GM06990 (cell line): Measurements from ENCODE around the gene FAM228A.

Source experiments
- DNase-seq: peaks from one replicate; pipeline ENCODE4 v3.0.0-alpha.2; 2011; ENCODE audit not compliant: insufficient read length; ENCODE audit errors: extremely low read depth
- H3K27me3 ChIP-seq: replicated peaks from 2 replicates; pipeline ENCODE4 v1.6.0; 2011; ENCODE audit warnings: low read length; ENCODE audit not compliant: control insufficient read depth, insufficient read depth
- H3K36me3 ChIP-seq: 2 replicates; pipeline ENCODE4 v1.5.1; 2011; ENCODE audit warnings: low read length; ENCODE audit not compliant: control insufficient read depth, insufficient read depth
- H3K4me3 ChIP-seq: replicated peaks from 2 replicates; pipeline ENCODE4 v1.5.1; 2011; ENCODE audit warnings: low read depth, mild to moderate bottlenecking, control low read depth, low read length
- TF ChIP-seq, protein P1 (sequence below): IDR thresholded peaks from 2 replicates; pipeline ENCODE4 v1.5.1; 2011; ENCODE audit warnings: low read length, control low read depth, mild to moderate bottlenecking, inconsistent platforms; ENCODE audit not compliant: insufficient read depth, poor library complexity, severe bottlenecking

Gene FAM228A

DNA sequence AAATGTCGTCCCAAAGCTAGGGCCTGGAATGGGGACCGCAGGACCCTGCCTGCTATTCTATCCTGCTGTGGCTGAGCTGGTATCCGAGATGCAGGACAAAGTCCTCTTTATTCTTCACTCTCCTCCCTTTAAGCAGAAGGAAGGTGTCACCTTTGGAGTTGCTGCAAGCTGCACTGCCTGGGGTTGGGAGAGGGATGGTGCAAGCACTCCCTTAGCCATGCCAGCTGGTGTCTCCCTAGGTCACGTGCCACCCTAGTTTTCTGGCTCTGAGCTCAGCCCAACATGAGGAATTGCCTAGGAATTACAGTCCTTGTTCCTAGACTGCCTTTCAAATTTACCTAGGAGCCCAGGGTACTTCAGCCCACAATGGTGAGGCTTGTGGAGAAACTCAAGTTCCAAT is 21.4 kb upstream of the FAM228A start:
- no peaks in the 10 kb centered on the region for H3K36me3 ChIP-seq
- no peak overlapping the region for H3K4me3 ChIP-seq
- TF ChIP-seq, protein P1, sequence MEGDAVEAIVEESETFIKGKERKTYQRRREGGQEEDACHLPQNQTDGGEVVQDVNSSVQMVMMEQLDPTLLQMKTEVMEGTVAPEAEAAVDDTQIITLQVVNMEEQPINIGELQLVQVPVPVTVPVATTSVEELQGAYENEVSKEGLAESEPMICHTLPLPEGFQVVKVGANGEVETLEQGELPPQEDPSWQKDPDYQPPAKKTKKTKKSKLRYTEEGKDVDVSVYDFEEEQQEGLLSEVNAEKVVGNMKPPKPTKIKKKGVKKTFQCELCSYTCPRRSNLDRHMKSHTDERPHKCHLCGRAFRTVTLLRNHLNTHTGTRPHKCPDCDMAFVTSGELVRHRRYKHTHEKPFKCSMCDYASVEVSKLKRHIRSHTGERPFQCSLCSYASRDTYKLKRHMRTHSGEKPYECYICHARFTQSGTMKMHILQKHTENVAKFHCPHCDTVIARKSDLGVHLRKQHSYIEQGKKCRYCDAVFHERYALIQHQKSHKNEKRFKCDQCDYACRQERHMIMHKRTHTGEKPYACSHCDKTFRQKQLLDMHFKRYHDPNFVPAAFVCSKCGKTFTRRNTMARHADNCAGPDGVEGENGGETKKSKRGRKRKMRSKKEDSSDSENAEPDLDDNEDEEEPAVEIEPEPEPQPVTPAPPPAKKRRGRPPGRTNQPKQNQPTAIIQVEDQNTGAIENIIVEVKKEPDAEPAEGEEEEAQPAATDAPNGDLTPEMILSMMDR = no peak
- no peaks in the 10 kb centered on the region for H3K27me3 ChIP-seq
- DNase-seq = no peak

DNA sequence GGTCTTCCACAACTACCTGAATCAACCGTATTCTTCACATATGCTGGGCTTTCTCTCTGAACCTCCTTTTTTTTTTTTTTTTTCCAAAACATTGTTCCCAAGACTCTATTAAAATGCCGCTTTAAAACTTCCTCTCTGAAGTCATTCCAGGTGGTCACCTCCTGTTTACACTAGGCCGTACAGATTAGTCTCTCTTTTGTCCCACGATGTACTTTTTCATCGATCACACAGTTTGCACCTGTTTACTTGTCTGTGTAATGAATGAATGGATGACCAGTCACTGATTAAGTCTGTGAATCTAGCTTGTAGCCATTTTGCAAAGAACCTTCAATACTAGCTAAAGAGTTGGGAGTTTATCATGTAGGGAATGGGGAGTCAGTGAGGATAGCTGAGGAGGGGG is 16.7 kb upstream of the FAM228A start:
- DNase-seq = no peak
- no peaks in the 10 kb centered on the region for H3K27me3 ChIP-seq
- TF ChIP-seq, protein P1 = no peak
- H3K4me3 ChIP-seq = no peak overlapping the region
- H3K36me3 ChIP-seq = no peaks in the 10 kb centered on the region

DNA sequence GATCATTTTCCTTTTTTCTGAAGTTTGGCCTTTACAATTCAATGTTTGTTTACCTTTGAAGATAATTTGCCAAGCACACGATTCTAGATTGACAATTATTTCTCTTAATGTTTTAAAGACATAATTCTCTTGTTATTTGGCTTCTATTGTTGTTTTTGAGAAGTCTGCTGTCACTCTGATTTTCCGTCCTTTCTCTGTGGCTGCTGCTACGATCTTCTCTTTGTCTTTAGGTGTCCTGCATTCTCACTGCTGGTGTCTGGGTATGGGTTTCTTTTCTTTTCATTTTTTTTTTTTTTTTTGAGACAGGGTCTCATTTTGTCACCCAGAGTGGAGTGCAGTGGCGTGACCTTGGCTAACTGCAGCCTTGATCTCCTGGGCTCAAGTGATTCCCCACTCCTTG is 15.1 kb upstream of the FAM228A start:
- Histone ChIP-seq H3K27me3 (no peaks in the 10 kb centered on the region), H3K4me3 (no peak overlapping the region), H3K36me3 (no peaks in the 10 kb centered on the region)
- TF ChIP-seq, protein P1 = no peak
- DNase-seq = no peak

DNA sequence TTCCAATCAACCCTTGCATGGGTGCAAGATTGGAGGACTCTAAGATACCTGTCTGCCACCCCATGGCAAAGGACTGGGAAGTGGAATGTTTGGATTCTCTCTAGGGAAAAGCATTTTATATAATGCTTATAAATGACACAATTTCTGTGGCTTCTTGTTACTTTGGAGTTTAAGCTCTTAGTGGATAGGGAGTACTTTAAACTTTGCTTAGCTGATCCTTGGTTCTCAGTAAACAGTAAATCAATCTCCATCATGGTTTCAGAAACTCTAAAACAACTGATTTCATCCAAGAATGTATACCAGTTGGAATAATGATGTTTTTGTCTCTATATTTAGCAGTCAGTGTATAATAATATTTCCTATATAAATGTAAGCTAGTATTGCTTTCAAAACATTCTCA is 14.1 kb upstream of the FAM228A start:
- TF ChIP-seq, protein P1 = no peak
- DNase-seq = no peak
- H3K27me3 ChIP-seq = no peaks in the 10 kb centered on the region

DNA sequence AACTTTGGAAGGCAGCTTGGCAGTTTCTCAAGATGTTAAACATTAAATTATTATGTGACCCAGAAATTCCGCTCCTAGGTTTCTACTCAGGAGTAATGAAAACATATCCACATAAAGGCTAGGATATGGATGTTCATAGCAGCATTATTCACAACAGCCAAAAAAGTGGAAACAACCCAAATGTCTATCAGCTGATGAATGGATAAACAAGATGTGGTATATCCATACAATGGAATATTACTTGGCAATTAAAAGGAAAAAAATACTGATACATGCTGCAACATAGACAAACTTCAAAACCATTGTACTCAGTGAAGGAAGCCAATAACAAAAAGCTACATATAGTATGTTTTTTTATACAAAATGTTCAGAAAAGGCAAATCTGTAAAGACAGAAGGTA is 12.4 kb upstream of the FAM228A start:
- H3K27me3 ChIP-seq = no peaks in the 10 kb centered on the region
- no peaks in the 10 kb centered on the region for H3K36me3 ChIP-seq
- H3K4me3 ChIP-seq = no peak overlapping the region
- TF ChIP-seq, protein P1 = no peak
- no peak for DNase-seq

More for the DNA sequence above, 14.1 kb upstream of the FAM228A start:
- H3K4me3 ChIP-seq = no peak overlapping the region
- H3K36me3 ChIP-seq = no peaks in the 10 kb centered on the region

DNA sequence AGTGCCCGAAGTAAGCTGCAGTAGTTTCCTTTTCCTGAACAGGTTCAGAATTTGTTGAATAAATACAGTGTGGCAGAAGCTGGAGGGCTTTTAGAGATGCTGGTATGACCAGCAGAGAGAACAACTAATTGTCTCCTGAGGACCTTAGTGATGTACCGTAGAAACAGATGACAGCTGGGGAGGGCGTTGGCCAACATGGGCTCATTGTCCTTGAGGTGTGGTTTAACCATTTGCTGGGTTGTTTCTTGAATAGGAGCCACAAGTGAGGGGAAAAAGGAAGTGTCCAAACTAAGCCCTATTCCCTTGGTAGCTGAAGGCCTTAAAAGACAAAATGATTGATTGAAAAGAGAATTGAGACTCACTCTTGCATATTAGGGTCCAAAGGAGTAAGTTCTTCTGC is 11.7 kb upstream of the FAM228A start:
- no peak for DNase-seq
- TF ChIP-seq, protein P1 = no peak
- Histone ChIP-seq H3K4me3 (no peak overlapping the region), H3K27me3 (no peaks in the 10 kb centered on the region), H3K36me3 (no peaks in the 10 kb centered on the region)
